Liver (tissue), 9 donors: ENCODE data around the gene PRPSAP1. TPM values are rescaled to one million over a fixed set of nuclear protein-coding genes. Genes with fewer than 3 reads are reported as not detected.

Experiments used
- DNase-seq: peaks from one replicate; pipeline ENCODE4 v3.0.0-alpha.2; 2017; ENCODE audit warnings: low spot score
- H3K27ac ChIP-seq, 2 donors: one replicate each; pipeline ENCODE4 v1.7.0; 2013; ENCODE audit warnings: inconsistent platforms in 2 of 2, low read length in 2 of 2, control low read depth in 1 of 2, low read depth in 1 of 2, mild to moderate bottlenecking in 1 of 2
- H3K27me3 ChIP-seq, 4 donors: one replicate each; pipeline versions ENCODE4 v1.6.1 to v1.7.0; 2013; ENCODE audit warnings: low read length in 3 of 4, inconsistent platforms in 1 of 4, mild to moderate bottlenecking in 1 of 4, moderate library complexity in 1 of 4; ENCODE audit not compliant: control insufficient read depth in 4 of 4, insufficient read depth in 4 of 4
- H3K36me3 ChIP-seq, 4 donors: one replicate each; pipeline versions ENCODE4 v1.6.1 to v1.7.0; 2013; ENCODE audit warnings: low read length in 3 of 4, mild to moderate bottlenecking in 3 of 4, low read depth in 1 of 4, moderate library complexity in 1 of 4; ENCODE audit not compliant: control insufficient read depth in 4 of 4, insufficient read depth in 3 of 4
- H3K4me1 ChIP-seq, 4 donors: one replicate each; pipeline versions ENCODE4 v1.6.1 to v1.7.0; 2013; ENCODE audit warnings: low read length in 3 of 4, mild to moderate bottlenecking in 3 of 4, moderate library complexity in 1 of 4; ENCODE audit not compliant: control insufficient read depth in 4 of 4, insufficient read depth in 4 of 4
- H3K4me3 ChIP-seq, 3 donors: one replicate each; pipeline versions ENCODE4 v1.6.1 to v1.7.0; 2013; ENCODE audit warnings: low read length in 3 of 3, control low read depth in 1 of 3, low read depth in 1 of 3, mild to moderate bottlenecking in 1 of 3
- H3K9ac ChIP-seq, 2 donors: one replicate each; pipeline ENCODE4 v1.7.0; 2013; ENCODE audit warnings: low read length in 2 of 2, mild to moderate bottlenecking in 2 of 2, moderate library complexity in 2 of 2, control low read depth in 1 of 2, low read depth in 1 of 2
- H3K9me3 ChIP-seq, 4 donors: one replicate each; pipeline versions ENCODE4 v1.6.1 to v1.7.0; 2013; ENCODE audit warnings: low read length in 3 of 4; ENCODE audit not compliant: control insufficient read depth in 4 of 4
- EGR1 ChIP-seq, 2 donors: IDR thresholded peaks; 2 replicates each; pipeline ENCODE4 v1.6.1; 2016 to 2018; ENCODE audit warnings: antibody characterized with exemption in 2 of 2, low read depth in 2 of 2
- FOXA1 ChIP-seq: IDR thresholded peaks from 2 replicates; pipeline ENCODE4 v1.6.1; 2016; ENCODE audit warnings: antibody characterized with exemption
- FOXA2 ChIP-seq: IDR thresholded peaks from 2 replicates; pipeline ENCODE4 v1.6.1; 2016; ENCODE audit warnings: antibody characterized with exemption
- GABPA ChIP-seq, 2 donors: IDR thresholded peaks in 1 of 2; conservative IDR thresholded peaks in 1 of 2; 2 replicates each; pipeline ENCODE4 v1.6.1; 2016; ENCODE audit warnings: antibody characterized with exemption in 2 of 2, mild to moderate bottlenecking in 1 of 2, moderate library complexity in 1 of 2
- HNF4A ChIP-seq, 2 donors: conservative IDR thresholded peaks; 2 replicates each; pipeline ENCODE4 v1.6.1; 2016; ENCODE audit warnings: antibody characterized with exemption in 2 of 2, mild to moderate bottlenecking in 2 of 2
- JUND ChIP-seq, 2 donors: IDR thresholded peaks; 2 replicates each; pipeline ENCODE4 v1.6.1; 2016; ENCODE audit warnings: antibody characterized with exemption in 2 of 2
- NR2F2 ChIP-seq: IDR thresholded peaks from 2 replicates; pipeline ENCODE4 v1.6.1; 2016; ENCODE audit warnings: antibody characterized with exemption
- RAD21 ChIP-seq, 2 donors: IDR thresholded peaks; 2 replicates each; pipeline ENCODE4 v1.6.1; 2016; ENCODE audit warnings: antibody characterized with exemption in 2 of 2, mild to moderate bottlenecking in 2 of 2
- RXRA ChIP-seq, 2 donors: IDR thresholded peaks; 2 replicates each; pipeline ENCODE4 v1.6.1; 2017 to 2018; ENCODE audit warnings: antibody characterized with exemption in 2 of 2, mild to moderate bottlenecking in 1 of 2
- SP1 ChIP-seq: IDR thresholded peaks from 2 replicates; pipeline ENCODE4 v1.6.1; 2018; ENCODE audit warnings: antibody characterized with exemption, mild to moderate bottlenecking
- TAF1 ChIP-seq: conservative IDR thresholded peaks from 2 replicates; pipeline ENCODE4 v1.6.1; 2016; ENCODE audit warnings: antibody characterized with exemption, mild to moderate bottlenecking
- YY1 ChIP-seq: IDR thresholded peaks from 2 replicates; pipeline ENCODE4 v1.6.1; 2016; ENCODE audit warnings: antibody characterized with exemption, mild to moderate bottlenecking
- WGBS: extraction: QIAGEN DNeasy Blood & Tissue Kit; methylation state at CpG from one replicate; pipeline ENCODE4 v1.1.7; 2013; 5-methylcytosine and 5-hydroxymethylcytosine counted together
- polyA plus RNA-seq, 2 donors: library from polyadenylated mRNA; stranded (reverse) in 1 of 2; unstranded in 1 of 2; fragments of 200-250 nt in 1 of 2; fragments of >200 nt in 1 of 2; fragmentation: Nextera tagmentation in 1 of 2; extraction: Ambion mirVana in 1 of 2; gene quantifications; one replicate each; pipeline versions ENCODE4 v1.2.1 to v1.2.3, GENCODE V29; 2013 to 2015
- total RNA-seq, 2 donors: library from RNA; depleted of rRNA; stranded (reverse); fragments of >200 nt; gene quantifications; one replicate each; pipeline ENCODE4 v1.2.3, GENCODE V29; 2014
- TF ChIP-seq, protein P1 (sequence below): fragments of 150-350 bp; IDR thresholded peaks from 2 replicates; pipeline ENCODE4 v1.5.1; 2017; ENCODE audit warnings: improper control_type of control experiment, low read depth, low read length; ENCODE audit not compliant: missing input control
- TF ChIP-seq, protein P2 (sequence below): IDR thresholded peaks from 2 replicates; pipeline ENCODE4 v1.6.1; 2016; ENCODE audit warnings: antibody characterized with exemption
- TF ChIP-seq, protein P3 (sequence below): IDR thresholded peaks from 2 replicates; pipeline ENCODE4 v1.6.1; 2016; ENCODE audit warnings: antibody characterized with exemption, mild to moderate bottlenecking
- TF ChIP-seq, protein P4 (sequence below): IDR thresholded peaks from 2 replicates; pipeline ENCODE4 v1.6.1; 2016; ENCODE audit warnings: antibody characterized with exemption
- TF ChIP-seq, protein P5 (sequence below): IDR thresholded peaks from 2 replicates; pipeline ENCODE4 v1.6.1; 2016; ENCODE audit warnings: antibody characterized with exemption
- donor health status: healthy.
- donor health status: healthy.
- donor health status: healthy.
- donor health status: healthy.
- donor health status: healthy.

The PRPSAP1 gene
- total and polyA plus RNA-seq, 4 donors = 21.4 to 78.1 (median 52.6) TPM

DNA sequence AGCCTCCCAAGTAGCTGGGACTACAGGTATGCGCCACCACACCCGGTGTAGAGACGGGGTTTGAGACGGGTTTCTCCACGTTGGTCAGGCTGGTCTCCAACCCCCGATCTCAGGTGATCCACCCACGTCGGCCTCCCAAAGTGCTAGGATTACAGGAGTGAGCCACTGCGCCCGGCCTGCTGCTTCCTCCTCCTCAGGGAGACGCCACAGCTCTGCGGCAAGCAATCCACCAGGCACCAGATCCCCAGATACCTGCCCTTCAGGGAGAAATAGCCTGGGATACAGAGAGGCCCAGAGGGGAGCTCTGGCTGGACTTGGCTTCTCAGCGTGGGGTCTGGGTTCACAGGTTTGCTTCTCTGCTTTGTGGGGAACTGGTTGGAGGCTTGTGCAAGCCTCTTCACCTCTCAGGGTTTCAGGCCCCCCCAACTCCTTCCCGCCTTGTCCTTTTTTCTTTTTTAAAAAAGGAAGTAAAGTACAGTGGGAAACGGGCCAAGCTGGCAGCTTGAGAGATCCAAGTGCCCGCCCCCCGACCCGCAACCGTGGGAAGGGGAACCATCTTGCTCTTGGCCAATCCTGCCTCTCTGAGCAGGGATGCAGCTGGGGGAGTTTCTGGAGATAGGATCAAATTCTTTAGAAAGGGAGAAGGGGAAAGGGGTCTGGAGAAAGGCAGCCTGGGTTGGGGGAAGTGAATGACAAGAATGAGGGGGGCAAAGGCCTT is 28.1 kb upstream of the PRPSAP1 start:
- Histone ChIP-seq H3K9ac (no peak overlapping the region), H3K36me3 (no peaks in the 10 kb centered on the region), H3K9me3 (no peaks in the 10 kb centered on the region), H3K27ac (no peak overlapping the region), H3K4me1 (peaks cover 14 to 39% (median 28%) of the 10 kb centered on the region in 4 donors), H3K4me3 (no peak overlapping the region), H3K27me3 (no peaks in the 10 kb centered on the region)
- WGBS = 76% methylated on average over 19 of the region's 19 CpGs
- DNase-seq = no peak
- no peak for TF ChIP-seq FOXA1
- TF ChIP-seq, protein P1, sequence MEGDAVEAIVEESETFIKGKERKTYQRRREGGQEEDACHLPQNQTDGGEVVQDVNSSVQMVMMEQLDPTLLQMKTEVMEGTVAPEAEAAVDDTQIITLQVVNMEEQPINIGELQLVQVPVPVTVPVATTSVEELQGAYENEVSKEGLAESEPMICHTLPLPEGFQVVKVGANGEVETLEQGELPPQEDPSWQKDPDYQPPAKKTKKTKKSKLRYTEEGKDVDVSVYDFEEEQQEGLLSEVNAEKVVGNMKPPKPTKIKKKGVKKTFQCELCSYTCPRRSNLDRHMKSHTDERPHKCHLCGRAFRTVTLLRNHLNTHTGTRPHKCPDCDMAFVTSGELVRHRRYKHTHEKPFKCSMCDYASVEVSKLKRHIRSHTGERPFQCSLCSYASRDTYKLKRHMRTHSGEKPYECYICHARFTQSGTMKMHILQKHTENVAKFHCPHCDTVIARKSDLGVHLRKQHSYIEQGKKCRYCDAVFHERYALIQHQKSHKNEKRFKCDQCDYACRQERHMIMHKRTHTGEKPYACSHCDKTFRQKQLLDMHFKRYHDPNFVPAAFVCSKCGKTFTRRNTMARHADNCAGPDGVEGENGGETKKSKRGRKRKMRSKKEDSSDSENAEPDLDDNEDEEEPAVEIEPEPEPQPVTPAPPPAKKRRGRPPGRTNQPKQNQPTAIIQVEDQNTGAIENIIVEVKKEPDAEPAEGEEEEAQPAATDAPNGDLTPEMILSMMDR = no peak
- no peak for TF ChIP-seq JUND (IDR thresholded peaks at IDR 0.05)
- no peak for TF ChIP-seq HNF4A (conservative IDR thresholded peaks at IDR 0.05)
- TF ChIP-seq, protein P2, sequence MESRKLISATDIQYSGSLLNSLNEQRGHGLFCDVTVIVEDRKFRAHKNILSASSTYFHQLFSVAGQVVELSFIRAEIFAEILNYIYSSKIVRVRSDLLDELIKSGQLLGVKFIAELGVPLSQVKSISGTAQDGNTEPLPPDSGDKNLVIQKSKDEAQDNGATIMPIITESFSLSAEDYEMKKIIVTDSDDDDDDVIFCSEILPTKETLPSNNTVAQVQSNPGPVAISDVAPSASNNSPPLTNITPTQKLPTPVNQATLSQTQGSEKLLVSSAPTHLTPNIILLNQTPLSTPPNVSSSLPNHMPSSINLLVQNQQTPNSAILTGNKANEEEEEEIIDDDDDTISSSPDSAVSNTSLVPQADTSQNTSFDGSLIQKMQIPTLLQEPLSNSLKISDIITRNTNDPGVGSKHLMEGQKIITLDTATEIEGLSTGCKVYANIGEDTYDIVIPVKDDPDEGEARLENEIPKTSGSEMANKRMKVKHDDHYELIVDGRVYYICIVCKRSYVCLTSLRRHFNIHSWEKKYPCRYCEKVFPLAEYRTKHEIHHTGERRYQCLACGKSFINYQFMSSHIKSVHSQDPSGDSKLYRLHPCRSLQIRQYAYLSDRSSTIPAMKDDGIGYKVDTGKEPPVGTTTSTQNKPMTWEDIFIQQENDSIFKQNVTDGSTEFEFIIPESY = no peak
- TF ChIP-seq YY1 = no peak
- no peak for TF ChIP-seq TAF1
- TF ChIP-seq RAD21 (IDR thresholded peaks at IDR 0.05) = no peak
- TF ChIP-seq, protein P3, sequence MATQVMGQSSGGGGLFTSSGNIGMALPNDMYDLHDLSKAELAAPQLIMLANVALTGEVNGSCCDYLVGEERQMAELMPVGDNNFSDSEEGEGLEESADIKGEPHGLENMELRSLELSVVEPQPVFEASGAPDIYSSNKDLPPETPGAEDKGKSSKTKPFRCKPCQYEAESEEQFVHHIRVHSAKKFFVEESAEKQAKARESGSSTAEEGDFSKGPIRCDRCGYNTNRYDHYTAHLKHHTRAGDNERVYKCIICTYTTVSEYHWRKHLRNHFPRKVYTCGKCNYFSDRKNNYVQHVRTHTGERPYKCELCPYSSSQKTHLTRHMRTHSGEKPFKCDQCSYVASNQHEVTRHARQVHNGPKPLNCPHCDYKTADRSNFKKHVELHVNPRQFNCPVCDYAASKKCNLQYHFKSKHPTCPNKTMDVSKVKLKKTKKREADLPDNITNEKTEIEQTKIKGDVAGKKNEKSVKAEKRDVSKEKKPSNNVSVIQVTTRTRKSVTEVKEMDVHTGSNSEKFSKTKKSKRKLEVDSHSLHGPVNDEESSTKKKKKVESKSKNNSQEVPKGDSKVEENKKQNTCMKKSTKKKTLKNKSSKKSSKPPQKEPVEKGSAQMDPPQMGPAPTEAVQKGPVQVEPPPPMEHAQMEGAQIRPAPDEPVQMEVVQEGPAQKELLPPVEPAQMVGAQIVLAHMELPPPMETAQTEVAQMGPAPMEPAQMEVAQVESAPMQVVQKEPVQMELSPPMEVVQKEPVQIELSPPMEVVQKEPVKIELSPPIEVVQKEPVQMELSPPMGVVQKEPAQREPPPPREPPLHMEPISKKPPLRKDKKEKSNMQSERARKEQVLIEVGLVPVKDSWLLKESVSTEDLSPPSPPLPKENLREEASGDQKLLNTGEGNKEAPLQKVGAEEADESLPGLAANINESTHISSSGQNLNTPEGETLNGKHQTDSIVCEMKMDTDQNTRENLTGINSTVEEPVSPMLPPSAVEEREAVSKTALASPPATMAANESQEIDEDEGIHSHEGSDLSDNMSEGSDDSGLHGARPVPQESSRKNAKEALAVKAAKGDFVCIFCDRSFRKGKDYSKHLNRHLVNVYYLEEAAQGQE = no peak
- no peak for TF ChIP-seq RXRA (IDR thresholded peaks at IDR 0.05)
- no peak for TF ChIP-seq FOXA2
- TF ChIP-seq EGR1 (IDR thresholded peaks at IDR 0.05; ENCODE audit: low read depth in 2 of 2) = no peak
- TF ChIP-seq, protein P4, sequence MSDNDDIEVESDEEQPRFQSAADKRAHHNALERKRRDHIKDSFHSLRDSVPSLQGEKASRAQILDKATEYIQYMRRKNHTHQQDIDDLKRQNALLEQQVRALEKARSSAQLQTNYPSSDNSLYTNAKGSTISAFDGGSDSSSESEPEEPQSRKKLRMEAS = no peak
- no peak for TF ChIP-seq GABPA (IDR thresholded peaks at IDR 0.05 in 1 of 2, conservative IDR thresholded peaks at IDR 0.05 in 1 of 2)
- TF ChIP-seq, protein P5, sequence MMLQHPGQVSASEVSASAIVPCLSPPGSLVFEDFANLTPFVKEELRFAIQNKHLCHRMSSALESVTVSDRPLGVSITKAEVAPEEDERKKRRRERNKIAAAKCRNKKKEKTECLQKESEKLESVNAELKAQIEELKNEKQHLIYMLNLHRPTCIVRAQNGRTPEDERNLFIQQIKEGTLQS = no peak
- TF ChIP-seq NR2F2 = no peak
- TF ChIP-seq SP1 = no peak
